Peyer's patch (tissue), 4 donors: Measurements from ENCODE around the gene IL17C.

Source experiments
- POLR2A ChIP-seq, 2 donors: fragments of 450-650 bp; IDR thresholded peaks; one replicate each; pipeline ENCODE4 v1.5.1; 2017; ENCODE audit warnings: antibody characterized with exemption in 2 of 2, mild to moderate bottlenecking in 2 of 2, moderate library complexity in 2 of 2
- TF ChIP-seq, protein P1 (sequence below), 6 experiments: fragments of 450-650 bp in 4 of 6; fragments of 200-600 bp in 2 of 6; sonication (generic) in 1 of 6; IDR thresholded peaks; one replicate each; pipeline ENCODE4 v1.5.1; 2017 to 2019; ENCODE audit warnings: antibody characterized with exemption in 6 of 6, mild to moderate bottlenecking in 3 of 6, moderate library complexity in 1 of 6

DNA sequence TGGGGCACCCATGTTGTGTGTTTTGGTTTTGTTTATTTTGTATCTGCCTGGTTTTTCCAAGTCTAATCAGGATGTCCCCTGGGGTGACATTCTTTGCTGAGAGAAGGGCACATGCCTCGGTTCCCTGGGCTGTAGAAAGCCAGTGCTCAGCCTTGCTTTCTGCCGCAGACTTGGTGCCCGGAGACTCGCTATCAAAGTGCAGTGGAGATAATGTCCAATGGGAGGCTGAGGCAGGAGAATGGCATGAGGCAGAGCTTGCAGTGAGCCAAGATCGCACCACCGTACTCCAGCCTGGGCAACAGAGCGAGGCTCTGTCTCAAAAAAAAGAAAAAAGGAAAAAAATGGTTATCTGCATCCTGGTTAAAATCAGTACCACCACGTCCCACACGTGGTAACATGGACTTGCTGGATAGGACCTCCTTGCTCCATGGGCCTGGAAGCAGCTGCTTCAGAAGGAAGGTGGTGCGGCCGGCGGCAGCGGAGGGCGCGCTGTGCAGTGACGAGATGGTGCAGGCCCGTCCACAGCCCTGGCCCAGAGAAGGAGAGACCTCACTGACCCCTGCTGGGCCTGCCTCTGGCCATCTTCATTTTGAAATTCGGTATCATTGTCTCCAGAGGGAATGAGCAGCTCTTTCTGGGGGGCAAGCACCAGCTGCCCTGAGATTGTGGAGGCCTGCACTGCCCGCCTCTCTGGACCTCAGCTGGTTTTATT, 19.3 kb upstream of the IL17C start:
- TF ChIP-seq, protein P1, sequence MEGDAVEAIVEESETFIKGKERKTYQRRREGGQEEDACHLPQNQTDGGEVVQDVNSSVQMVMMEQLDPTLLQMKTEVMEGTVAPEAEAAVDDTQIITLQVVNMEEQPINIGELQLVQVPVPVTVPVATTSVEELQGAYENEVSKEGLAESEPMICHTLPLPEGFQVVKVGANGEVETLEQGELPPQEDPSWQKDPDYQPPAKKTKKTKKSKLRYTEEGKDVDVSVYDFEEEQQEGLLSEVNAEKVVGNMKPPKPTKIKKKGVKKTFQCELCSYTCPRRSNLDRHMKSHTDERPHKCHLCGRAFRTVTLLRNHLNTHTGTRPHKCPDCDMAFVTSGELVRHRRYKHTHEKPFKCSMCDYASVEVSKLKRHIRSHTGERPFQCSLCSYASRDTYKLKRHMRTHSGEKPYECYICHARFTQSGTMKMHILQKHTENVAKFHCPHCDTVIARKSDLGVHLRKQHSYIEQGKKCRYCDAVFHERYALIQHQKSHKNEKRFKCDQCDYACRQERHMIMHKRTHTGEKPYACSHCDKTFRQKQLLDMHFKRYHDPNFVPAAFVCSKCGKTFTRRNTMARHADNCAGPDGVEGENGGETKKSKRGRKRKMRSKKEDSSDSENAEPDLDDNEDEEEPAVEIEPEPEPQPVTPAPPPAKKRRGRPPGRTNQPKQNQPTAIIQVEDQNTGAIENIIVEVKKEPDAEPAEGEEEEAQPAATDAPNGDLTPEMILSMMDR (IDR thresholded peaks at IDR 0.05): no peak
- TF ChIP-seq POLR2A (IDR thresholded peaks at IDR 0.05): no peak
